Esophagus squamous epithelium (tissue), 5 donors: ENCODE data around the gene TDRD12. TPM values are rescaled to one million over a fixed set of nuclear protein-coding genes. Genes with fewer than 3 reads are reported as not detected.
"Not testable (repeated sequence)": the region's sequence is repeated elsewhere in the genome, so short reads cannot be mapped to it uniquely, and the experiment has no call there.

Experiments
- DNase-seq: peaks from one replicate; lab custom pipeline; 2025; lab: John Stamatoyannopoulos, UW
- H3K27ac ChIP-seq, 4 donors: fragments of 200-600 bp; sonication (generic); one replicate each; pipeline ENCODE4 v1.5.1; 2016 to 2019; ENCODE audit warnings: mild to moderate bottlenecking in 1 of 4
- H3K27me3 ChIP-seq, 4 donors: fragments of 200-600 bp; sonication (generic); 1 replicate in 3 of 4; 2 replicates in 1 of 4; pipeline versions ENCODE4 v1.5.1 to v1.6.0; 2017 to 2021; ENCODE audit warnings: antibody characterized with exemption in 1 of 4
- H3K36me3 ChIP-seq, 3 donors: fragments of 200-600 bp; sonication (generic); one replicate each; pipeline ENCODE4 v1.5.1; 2016 to 2019
- H3K4me1 ChIP-seq, 3 donors: fragments of 200-600 bp; sonication (generic); one replicate each; pipeline ENCODE4 v1.5.1; 2017 to 2019
- H3K4me3 ChIP-seq, 4 donors: fragments of 200-600 bp; sonication (generic); 1 replicate in 3 of 4; 2 replicates in 1 of 4; pipeline ENCODE4 v1.5.1; 2016 to 2019; ENCODE audit warnings: mild to moderate bottlenecking in 2 of 4, moderate library complexity in 1 of 4
- H3K9me3 ChIP-seq, 3 donors: fragments of 200-600 bp; sonication (generic); one replicate each; pipeline ENCODE4 v1.5.1; 2016 to 2019
- POLR2A ChIP-seq, 4 donors: fragments of 450-650 bp; IDR thresholded peaks; one replicate each; pipeline ENCODE4 v1.6.1; 2017; ENCODE audit warnings: antibody characterized with exemption in 4 of 4, mild to moderate bottlenecking in 4 of 4, moderate library complexity in 3 of 4
- WGBS, 2 donors: methylation state at CpG; one replicate each; pipeline ENCODE4 v1.1.5; 2018; 5-methylcytosine and 5-hydroxymethylcytosine counted together
- intact Hi-C: fragments of 100-400 bp; cut with DNase I; formaldehyde crosslinking; loops from one replicate; pipeline ENCODE4 v1.15.0; 2022
- total RNA-seq, 4 donors: library from RNA; depleted of rRNA; stranded (reverse); fragments of >200 nt; gene quantifications; one replicate each; pipeline ENCODE4 v1.1.0, GENCODE V29; 2016
- TF ChIP-seq, protein P1 (sequence below), 6 experiments: fragments of 450-650 bp in 4 of 6; fragments of 200-600 bp in 2 of 6; sonication (generic) in 2 of 6; IDR thresholded peaks; one replicate each; pipeline ENCODE4 v1.5.1; 2016 to 2019; ENCODE audit warnings: antibody characterized with exemption in 6 of 6, mild to moderate bottlenecking in 4 of 6, moderate library complexity in 4 of 6
- donor health status: DM: yes; HTN: yes; CAD: no.

TDRD12 gene
- total RNA-seq, 4 donors from 2014 or later = 0.18 to 1.7 (median 0.42) TPM; not detected in 1

DNA sequence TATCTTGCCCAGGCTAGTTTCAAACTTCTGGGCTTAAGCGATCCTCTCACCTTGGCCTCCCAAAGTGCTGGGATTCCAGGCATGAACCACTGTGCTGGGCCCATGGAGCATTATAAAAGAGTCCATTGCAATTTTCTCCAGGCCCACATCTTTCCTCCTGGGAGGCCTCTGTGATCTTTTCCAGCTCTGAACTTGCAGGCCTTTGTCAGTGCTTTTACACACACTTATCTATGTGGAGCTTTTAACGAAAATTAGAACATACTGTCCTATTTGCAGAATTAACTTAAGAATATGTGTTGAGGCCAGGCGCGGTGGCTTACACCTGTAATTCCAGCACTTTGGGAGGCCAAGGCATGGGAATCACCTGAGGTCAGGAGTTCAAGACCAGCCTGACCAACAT is 23.9 kb downstream of the TDRD12 start:
- H3K36me3 ChIP-seq = no peaks in the 10 kb centered on the region
- DNase-seq = no peak
- no peaks in the 10 kb centered on the region for H3K9me3 ChIP-seq
- no peaks in the 10 kb centered on the region for H3K4me1 ChIP-seq
- TF ChIP-seq POLR2A (IDR thresholded peaks at IDR 0.05) = no peak
- TF ChIP-seq, protein P1, sequence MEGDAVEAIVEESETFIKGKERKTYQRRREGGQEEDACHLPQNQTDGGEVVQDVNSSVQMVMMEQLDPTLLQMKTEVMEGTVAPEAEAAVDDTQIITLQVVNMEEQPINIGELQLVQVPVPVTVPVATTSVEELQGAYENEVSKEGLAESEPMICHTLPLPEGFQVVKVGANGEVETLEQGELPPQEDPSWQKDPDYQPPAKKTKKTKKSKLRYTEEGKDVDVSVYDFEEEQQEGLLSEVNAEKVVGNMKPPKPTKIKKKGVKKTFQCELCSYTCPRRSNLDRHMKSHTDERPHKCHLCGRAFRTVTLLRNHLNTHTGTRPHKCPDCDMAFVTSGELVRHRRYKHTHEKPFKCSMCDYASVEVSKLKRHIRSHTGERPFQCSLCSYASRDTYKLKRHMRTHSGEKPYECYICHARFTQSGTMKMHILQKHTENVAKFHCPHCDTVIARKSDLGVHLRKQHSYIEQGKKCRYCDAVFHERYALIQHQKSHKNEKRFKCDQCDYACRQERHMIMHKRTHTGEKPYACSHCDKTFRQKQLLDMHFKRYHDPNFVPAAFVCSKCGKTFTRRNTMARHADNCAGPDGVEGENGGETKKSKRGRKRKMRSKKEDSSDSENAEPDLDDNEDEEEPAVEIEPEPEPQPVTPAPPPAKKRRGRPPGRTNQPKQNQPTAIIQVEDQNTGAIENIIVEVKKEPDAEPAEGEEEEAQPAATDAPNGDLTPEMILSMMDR (IDR thresholded peaks at IDR 0.05) = no peak
- no peak overlapping the region for H3K4me3 ChIP-seq
- H3K27ac ChIP-seq = no peak overlapping the region
- H3K27me3 ChIP-seq = peaks cover 0 to 9% (median 0%) of the 10 kb centered on the region in 4 donors
- WGBS, 2 donors = 93 to 97% methylated on average over 4 of the region's 4 CpGs
- intact Hi-C loops = no loop called here

DNA sequence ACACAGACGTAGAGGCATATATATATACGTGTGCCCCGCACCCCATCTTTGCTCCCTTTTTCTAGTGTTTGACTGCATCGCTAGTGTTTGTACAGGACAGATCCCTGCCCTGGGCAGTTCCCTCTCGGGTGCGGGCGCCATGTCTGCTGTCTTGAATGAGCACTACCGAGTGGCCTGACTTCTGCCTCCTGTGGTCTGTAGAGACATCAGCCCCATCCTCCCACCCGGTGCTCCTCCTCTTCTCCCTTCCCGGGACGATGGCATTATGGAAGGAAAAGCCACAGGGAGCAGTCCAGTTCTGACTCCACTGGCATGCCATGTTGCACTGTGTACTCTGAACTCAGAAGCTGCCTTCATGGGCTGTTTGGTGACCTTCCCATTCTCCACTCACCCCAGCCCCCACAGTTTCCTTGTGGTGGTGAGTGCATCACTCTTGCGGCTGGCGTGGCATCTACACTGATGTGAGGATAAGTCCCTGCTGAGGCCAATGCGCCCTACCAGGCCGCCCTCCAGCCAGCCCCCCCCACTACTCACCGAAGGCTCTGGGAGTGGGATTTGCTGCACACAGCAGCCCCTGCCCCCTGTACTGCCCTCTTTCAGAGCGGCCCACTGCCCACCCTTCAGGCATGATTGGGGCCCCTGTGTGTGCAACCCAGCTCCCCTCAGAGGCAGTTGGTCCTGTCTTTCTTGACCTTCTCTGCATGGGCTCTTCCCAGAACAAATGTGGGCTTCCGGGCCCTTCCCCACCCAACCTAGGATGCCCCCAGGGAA is 25.2 kb downstream of the TDRD12 start:
- H3K27ac ChIP-seq = no peak overlapping the region
- no peaks in the 10 kb centered on the region for H3K9me3 ChIP-seq
- peaks cover 0 to 18% (median 0%) of the 10 kb centered on the region in 4 donors for H3K27me3 ChIP-seq
- no peak for TF ChIP-seq POLR2A (IDR thresholded peaks at IDR 0.05)
- TF ChIP-seq, protein P1 (IDR thresholded peaks at IDR 0.05) = no peak
- intact Hi-C loops = no loop called here
- WGBS, 2 donors = 86 to 90% methylated on average over 12 to 17 of the region's 18 CpGs
- H3K4me1 ChIP-seq = no peaks in the 10 kb centered on the region
- H3K36me3 ChIP-seq = no peaks in the 10 kb centered on the region
- DNase-seq = no peak
- no peak overlapping the region for H3K4me3 ChIP-seq

DNA sequence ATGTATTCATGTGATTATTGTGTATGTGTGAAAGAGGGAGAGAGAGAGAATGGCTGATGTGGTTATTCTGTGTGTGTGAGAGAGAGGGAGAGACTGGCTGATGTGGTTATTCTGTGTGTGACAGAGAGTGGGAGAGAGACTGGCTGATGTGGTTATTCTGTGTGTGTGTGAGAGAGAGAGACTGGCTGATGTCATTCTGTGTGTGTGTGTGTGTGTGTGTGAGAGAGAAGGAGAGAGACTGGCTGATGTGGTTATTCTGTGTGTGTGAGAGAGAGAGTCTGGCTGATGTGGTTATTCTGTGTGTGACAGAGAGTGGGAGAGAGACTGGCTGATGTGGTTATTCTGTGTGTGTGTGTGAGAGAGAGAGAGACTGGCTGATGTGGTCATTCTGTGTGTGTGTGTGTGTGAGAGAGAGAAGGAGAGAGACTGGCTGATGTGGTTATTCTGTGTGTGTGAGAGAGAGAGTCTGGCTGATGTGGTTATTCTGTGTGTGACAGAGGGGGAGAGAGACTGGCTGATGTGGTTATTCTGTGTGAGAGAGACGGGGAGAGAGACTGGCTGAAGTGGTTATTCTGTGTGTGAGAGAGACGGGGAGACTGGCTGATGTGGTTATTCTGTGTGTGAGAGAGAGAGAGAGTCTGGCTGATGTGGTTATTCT is 26.2 kb downstream of the TDRD12 start:
- DNase-seq, intact Hi-C loops, H3K27ac ChIP-seq, H3K36me3 ChIP-seq, H3K4me3 ChIP-seq, H3K4me1 ChIP-seq, H3K9me3 ChIP-seq: not testable (repeated sequence)
- WGBS, 2 donors = 31 to 40% methylated on average over 2 of the region's 2 CpGs
- peaks cover 0 to 18% (median 0%) of the 10 kb centered on the region in 4 donors for H3K27me3 ChIP-seq

DNA sequence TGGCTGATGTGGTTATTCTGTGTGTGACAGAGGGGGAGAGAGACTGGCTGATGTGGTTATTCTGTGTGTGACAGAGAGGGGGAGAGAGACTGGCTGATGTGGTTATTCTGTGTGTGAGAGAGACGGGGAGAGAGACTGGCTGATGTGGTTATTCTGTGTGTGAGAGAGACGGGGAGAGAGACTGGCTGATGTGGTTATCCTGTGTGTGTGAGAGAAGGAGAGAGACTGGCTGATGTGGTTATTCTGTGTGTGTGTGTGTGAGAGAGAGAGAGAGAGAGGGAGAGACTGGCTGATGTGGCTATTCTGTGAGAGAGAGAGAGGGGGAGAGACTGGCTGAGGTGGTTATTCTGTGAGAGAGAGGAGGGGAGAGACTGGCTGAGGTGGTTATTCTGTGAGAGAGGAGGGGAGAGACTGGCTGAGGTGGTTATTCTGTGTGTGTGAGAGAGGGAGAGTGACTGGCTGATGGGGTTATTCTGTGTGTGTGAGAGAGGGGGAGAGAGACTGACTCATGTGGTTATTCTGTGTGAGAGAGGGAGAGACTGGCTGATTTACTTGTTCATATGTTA is 27.1 kb downstream of the TDRD12 start:
- H3K4me1 ChIP-seq, DNase-seq, H3K4me3 ChIP-seq, H3K27ac ChIP-seq, H3K36me3 ChIP-seq, intact Hi-C loops, H3K9me3 ChIP-seq: not testable (repeated sequence)
- H3K27me3 ChIP-seq = peaks cover 0 to 24% (median 0%) of the 10 kb centered on the region in 4 donors
- WGBS, 2 donors = 17 to 45% methylated on average over 2 of the region's 2 CpGs

DNA sequence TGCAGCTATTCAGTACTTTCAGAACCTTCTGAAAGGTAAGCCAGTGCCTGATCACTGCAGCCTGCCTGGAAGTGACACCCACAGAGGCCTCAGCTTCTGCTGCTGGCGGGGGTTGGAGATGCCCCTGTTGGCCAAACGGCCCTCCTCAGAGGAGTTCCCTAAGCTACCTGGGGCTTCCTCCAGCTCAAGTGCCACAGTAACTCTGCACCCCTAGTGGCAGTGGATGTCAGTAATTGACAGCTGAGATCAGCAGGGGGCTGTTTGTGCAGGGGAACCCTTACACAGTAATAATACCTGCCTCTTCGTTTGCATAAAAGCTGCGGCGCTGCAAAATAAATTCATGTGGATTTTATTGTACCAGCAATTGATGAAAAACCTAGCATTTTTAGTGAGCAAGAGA is 28.9 kb downstream of the TDRD12 start:
- Histone ChIP-seq H3K4me3 (no peak overlapping the region), H3K4me1 (no peaks in the 10 kb centered on the region), H3K36me3 (no peaks in the 10 kb centered on the region), H3K27ac (no peak overlapping the region), H3K9me3 (no peaks in the 10 kb centered on the region), H3K27me3 (peaks cover 0 to 29% (median 0%) of the 10 kb centered on the region in 4 donors)
- 84 to 88% methylated on average over 3 of the region's 5 CpGs for WGBS, 2 donors
- intact Hi-C loops = no loop called here
- TF ChIP-seq POLR2A (IDR thresholded peaks at IDR 0.05) = no peak
- TF ChIP-seq, protein P1 (IDR thresholded peaks at IDR 0.05) = peak in 1 of 6 experiments; percentile 8
- no peak for DNase-seq

DNA sequence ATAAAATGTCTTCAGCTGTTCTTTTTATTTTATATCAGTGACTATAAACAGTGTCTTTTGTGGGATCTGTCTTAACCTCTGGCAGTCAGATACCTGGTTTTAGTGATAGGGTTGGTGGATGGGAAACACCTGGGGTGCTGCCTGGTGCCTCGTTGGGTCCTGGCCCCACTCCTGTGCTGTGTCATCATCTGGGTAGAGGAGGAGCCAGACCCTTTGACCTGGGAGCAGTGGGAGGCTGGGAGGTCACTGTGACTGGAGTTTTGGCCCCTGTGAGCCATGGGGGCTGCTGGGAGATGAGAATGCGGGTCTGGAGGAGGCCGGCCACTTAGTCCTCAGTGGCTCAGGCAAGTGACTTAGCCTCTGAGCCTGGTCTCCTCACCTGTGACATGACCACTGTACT is 29.4 kb downstream of the TDRD12 start:
- WGBS, 2 donors = 50% methylated on average over 2 of the region's 3 CpGs; no CpG with 5 or more reads in 1 of the 2 donors
- TF ChIP-seq, protein P1 (IDR thresholded peaks at IDR 0.05) = no peak
- no peak for TF ChIP-seq POLR2A (IDR thresholded peaks at IDR 0.05)
- no peak overlapping the region for H3K4me3 ChIP-seq
- H3K27ac ChIP-seq = no peak overlapping the region
- peaks cover 0 to 29% (median 0%) of the 10 kb centered on the region in 4 donors for H3K27me3 ChIP-seq
- DNase-seq = no peak
- no peaks in the 10 kb centered on the region for H3K9me3 ChIP-seq
- no peaks in the 10 kb centered on the region for H3K4me1 ChIP-seq
- H3K36me3 ChIP-seq = no peaks in the 10 kb centered on the region
- intact Hi-C loops = no loop called here
